Erythroblast (primary cell): ENCODE measurements around the gene CXXC5.

Experiments used
- DNase-seq, 2 experiments: peaks; one replicate each; lab custom pipeline; 2025; lab: John Stamatoyannopoulos, UW
- GATA1 ChIP-seq: IDR thresholded peaks from 2 replicates; pipeline ENCODE4 v1.6.1; 2011; ENCODE audit warnings: low read depth, mild to moderate bottlenecking, control low read depth, low read length, moderate library complexity
- POLR2A ChIP-seq: IDR thresholded peaks from 2 replicates; pipeline ENCODE4 v1.6.1; 2011; ENCODE audit warnings: mild to moderate bottlenecking, low read length

CXXC5 gene

DNA sequence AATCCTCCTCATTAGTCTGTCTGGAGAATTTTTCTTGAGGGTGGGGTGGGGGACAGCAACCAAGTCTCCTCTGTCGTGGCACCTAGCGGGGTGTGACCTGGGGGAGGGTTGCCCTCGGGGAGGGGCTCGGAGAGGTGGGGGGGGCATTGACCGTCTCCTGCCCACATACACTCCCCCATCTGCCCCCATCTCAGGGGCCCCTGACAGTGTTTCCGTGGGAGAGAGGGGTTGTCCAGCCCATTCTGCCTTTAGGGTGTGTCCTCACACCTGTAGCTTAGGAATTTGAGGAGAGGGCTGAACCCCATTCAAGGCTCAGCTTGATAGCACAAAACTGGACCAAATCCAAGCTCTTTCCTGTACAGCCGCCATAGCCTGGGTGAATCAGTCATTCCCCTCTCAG lies 5.9 kb upstream of the CXXC5 start:
- no peak for DNase-seq
- no peak for TF ChIP-seq POLR2A
- no peak for TF ChIP-seq GATA1

DNA sequence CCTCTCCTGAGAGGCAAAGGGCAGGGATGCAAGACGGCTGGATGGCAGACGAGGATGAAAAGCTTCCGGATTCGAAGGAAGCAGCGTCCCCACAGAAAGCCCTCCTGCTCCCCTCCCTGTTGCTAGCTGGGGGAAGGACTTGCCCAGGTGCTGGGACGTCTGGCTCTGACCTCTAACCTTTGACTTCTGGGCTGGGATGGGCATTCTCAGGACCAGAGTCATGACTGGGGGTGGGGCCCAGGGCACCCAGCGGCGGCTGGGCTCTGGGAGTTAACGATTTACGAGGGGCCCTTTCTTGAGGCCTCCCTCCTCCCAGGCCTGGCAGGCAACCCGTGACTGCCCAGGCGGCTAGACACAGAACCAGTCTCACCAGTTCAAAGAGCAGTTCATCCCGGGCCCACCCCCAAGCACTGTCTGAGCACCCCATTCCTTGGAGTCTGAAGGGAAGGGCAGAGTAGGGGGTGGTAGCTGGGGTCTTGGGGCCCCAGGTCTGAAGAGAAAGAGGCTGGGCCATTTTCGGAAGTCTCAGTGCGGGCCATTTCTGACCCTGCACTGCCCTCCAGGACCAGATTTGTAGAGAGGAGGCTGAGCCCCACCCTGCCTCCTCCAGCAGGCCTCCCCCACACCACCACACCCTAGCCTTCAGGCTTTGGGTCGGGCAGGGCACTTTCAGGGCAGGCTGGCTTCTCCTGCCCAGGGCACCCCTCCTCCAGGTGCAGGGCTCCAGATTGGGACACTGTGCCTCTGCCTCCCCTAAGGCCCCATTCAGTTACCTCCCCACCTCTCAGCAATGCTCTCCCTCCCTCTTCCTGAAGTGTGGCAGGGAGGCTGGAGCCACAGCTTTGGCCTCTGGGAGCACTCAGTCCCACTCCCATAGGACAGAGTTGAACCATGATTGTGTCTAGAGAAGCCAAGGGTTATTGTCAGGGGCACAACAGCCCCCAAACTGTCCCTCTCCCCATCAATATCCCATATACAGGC lies 5.0 kb upstream of the CXXC5 start:
- peak in 1 of 2 experiments; percentile 32 for DNase-seq
- no peak for TF ChIP-seq POLR2A
- TF ChIP-seq GATA1: no peak

DNA sequence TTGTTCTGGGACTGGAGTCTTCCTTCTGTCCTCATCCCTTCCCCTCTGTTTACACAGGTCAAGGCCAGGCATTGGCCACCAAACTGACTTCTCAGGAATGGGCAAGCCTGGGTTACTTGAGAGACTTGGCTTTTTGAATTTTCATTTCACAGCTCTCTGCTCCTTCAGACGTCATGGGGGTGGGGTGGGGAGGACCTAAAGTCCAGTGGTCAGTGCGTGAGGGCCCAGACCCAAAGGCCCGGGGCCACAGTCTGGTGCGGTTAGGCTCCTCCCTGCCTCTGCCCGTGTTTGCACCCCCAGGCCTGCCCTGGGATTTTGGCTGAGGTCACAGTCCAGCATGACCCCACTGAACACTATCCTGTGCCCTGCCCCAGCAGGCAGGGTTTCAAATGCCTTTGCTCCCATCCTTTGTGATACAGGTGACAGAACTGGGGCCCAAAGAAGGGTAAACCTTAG lies 4.1 kb upstream of the CXXC5 start:
- no peak for DNase-seq
- TF ChIP-seq GATA1 (no peak), POLR2A (no peak)

DNA sequence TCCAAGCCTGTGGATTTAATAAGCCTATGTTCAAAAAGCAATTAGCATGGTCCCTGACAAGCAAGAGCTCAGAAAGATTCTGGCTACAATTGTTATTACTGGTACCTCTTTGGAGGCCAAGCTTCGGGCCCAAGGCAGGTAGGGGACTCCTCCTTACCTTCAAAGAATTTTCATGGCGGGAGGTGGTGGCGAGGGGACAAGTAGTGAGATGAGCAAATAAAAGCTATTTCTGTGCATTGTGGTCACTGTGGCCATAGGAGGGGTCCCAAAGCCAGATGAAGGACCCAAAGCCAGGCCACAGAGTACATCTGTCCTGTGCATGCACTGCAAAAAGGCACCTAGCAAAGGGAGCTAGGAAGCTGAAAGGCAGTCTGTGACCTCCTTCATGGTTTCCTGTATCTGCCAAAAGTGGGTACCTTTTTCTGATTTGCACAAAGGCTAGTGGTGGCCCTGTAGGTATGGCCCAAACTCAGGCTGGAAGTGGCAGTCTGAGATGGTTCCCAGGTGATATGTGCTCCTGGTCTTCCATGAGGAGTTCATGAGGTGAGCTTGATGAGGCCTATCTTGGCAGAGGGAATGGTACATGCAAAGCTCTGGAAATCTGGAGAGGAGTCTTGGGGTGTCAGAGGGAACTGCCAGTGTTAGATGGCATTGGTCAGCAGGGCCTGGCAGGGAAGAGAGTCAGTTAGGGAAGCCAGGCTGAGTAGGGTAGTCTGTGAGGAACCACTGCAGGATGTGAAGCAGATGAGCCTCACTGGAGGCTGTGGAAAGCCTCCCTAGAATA lies 3.3 kb upstream of the CXXC5 start:
- no peak for DNase-seq
- TF ChIP-seq POLR2A (no peak), GATA1 (no peak)

DNA sequence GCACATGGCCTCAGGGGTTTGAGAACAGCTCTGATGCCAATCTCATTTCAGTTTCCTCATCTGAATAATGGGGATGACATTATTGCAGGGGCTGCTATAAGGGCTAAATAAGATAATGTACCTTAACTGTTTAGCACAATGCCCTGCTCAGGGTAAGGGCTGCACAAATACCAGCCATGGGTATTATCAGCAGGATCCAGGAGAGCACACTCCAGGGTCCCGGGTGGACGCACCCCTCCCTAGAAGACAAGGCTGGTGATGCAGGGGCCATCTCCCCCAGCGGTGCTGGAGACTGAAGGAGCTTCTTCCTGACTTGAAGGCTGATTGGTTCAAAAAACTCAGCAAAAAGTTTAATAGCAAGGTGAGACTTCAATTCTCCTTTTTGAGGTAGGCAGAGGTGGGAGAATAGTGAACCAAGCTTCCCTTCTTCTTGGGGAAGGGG lies 2.7 kb upstream of the CXXC5 start:
- no peak for DNase-seq
- TF ChIP-seq GATA1: no peak
- TF ChIP-seq POLR2A: no peak

DNA sequence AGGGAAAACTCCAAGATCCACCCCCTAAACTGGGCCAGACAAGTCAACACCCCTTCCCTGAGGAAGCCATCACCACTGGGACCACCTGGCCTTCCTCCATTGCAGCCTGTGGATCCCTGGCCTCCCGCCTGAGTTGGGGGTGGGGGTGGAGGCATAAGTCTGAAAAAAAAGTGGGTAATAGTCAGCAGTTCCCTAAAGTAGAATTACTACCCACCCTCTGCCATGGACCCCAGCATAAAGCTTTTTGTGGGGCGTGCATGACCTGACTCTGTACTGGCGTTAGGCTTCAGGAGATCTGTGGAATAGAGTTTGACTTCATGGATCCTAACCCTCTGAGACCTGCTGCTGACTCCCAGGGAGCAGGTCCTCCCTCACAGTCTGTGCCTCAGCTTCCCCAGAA lies 2.0 kb upstream of the CXXC5 start:
- TF ChIP-seq POLR2A: no peak
- no peak for TF ChIP-seq GATA1
- no peak for DNase-seq

DNA sequence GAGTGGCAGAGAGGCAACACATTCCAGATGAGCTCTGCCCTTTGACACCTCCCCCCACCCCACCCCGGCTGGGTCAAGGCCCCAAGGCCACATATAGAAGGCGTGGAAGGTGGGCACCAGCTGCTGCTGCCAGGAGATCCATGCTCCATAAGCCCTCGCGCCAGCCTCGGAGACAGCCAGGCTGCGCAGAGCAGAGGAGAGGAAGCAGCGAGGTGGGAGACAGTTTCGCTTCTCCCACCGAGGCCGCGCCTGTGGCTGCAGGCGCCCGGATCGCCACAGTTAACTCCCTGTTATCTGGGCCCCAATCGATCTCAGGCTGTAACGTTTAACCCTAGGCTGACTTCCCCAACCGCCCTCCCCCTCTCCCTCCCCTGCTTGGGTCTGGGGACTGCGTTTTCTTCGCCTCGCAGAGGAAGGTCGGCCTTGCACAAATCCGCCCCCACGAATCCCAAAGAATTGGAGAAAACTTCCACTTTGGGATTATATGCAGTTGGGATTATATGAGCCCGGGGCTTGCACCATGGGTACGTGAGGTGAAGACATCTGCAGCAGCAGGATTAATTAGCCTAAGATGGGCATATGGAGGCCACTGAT lies 1.1 kb upstream of the CXXC5 start:
- TF ChIP-seq GATA1 (no peak), POLR2A (no peak)
- peak; percentile 69 to 76 for DNase-seq

DNA sequence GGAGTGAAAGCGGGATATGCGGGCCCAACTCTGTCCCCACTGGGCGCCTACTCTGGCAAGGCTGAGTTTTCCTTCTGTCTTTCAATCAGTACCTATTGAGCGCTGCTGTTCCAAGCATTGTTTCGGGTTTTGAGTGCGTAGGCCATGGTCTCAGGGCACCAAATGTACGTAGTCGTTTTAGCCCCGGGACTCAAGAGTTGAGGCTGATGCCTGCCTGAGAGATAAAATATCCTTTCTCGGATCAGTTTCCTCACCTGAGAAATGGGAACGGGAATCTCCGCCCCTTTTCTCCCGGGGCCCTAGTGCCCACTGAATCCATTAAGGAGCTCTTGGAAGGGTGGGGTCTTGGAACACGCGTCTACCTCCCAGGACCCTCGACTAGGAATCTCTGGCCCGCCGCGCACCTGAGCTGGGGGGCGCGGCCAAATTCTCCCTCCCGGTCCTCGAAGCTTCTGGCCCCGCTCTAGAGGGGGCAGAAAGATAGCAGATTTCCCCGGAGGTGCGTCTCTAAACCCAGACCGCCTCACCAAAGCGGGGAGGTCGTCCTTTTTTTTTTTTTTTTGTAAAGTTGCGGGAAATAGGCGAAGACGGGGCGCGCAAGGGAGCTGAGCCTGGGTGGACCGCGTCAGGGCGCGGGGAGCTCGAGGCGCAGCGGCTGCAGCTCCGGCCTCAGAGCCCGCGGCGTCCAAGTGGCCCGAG lies 494 bp upstream of the CXXC5 start:
- no peak for DNase-seq
- TF ChIP-seq POLR2A (no peak), GATA1 (no peak)

DNA sequence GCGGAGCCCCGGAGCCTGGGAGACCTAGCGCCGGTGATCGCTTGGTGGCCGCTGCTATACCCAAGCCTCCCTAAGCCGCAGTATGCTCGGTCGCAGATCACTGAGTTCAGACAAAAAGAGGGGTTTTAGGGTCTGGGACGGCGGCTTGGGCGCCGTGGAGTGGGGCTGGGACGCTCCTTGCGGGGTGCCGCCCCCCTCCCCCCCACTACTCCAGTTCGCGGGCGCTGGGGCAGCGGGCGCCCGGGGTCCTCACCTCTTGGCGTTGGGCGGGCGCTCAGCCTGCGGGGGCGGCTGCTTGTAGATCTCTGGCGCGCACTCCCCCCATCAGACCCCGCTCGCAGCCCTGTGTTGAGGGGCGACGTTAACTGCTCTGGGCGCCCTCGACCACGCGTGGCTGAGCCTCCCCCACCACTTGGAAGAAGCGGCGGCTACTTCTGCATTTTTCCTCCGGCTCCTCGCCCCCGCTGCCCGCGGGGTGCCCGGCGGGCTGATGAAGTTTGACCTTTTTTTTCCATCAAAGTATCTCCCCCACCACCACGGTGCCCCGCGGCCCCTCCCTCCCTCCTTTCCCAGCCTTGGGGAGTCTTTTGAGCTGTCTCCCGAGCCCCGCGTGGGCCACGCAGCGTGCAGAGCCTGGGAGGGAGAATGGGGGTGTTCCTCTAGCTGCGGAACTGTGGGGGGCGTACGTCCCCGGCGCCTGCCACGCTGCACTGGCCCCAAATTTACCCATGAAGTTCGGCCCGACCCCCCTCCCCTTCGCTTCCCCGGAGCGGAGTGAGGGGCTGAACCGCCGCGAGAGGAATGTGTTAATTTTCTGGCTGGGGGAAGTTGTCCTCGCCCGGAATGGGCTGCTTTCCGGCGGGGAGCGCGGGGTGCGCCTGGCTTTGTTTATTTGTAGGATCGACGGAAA lies 1.2 kb downstream of the CXXC5 start:
- peak; percentile 64 to 76 for DNase-seq
- no peak for TF ChIP-seq POLR2A
- no peak for TF ChIP-seq GATA1

DNA sequence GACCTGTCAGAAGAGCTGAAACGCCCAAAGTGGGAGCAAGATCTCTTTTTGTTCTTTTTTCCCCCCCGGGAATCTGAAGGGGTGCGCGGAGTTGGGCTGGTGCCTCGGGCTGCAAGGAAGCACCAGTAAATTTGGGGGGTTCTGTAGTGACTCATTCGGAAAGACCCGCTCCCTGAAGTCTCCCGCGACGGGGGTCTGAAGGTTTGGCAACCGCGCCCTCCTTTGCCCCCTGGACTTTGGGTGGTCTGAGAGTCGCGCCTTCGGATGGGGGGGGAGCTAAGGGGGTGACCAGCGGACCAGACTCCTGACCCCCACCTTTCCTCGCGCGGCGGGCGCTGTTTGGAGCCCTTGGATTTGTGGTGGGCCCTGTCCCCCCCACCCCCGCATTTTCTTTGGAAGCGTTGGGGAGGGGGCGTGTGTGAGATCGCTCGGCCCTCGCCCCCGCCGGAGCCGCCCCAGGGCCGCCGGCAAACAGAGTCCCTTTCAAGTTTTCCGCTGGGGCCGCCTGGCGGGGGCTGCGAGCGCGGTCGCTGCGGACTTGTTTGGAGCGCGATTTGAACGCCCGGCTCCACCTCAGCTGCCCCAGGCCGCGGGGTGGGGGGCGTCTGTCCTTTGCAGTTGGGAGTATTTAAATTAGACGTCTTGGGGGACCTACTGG lies 2.0 kb downstream of the CXXC5 start:
- DNase-seq: peak; percentile 66 to 78
- TF ChIP-seq POLR2A (no peak), GATA1 (no peak)

DNA sequence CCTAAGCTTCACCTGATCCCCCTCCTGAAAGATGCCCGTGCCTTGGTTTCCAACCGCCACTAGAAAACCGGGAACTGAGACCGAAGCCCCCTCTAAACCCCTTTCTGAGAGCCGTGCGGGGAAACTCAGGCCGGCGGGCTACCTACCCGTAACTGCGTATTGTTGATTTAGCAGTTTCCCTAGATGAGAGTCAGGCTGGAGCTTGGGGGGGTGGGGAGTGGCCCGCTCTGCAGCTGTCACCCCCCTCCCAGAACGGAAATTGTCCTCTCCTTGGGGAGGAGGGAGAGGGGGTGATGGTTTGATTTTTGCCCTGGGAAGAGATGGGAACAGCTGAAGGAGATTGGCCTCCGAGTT lies 2.5 kb downstream of the CXXC5 start:
- no peak for DNase-seq
- TF ChIP-seq GATA1 (no peak), POLR2A (no peak)

DNA sequence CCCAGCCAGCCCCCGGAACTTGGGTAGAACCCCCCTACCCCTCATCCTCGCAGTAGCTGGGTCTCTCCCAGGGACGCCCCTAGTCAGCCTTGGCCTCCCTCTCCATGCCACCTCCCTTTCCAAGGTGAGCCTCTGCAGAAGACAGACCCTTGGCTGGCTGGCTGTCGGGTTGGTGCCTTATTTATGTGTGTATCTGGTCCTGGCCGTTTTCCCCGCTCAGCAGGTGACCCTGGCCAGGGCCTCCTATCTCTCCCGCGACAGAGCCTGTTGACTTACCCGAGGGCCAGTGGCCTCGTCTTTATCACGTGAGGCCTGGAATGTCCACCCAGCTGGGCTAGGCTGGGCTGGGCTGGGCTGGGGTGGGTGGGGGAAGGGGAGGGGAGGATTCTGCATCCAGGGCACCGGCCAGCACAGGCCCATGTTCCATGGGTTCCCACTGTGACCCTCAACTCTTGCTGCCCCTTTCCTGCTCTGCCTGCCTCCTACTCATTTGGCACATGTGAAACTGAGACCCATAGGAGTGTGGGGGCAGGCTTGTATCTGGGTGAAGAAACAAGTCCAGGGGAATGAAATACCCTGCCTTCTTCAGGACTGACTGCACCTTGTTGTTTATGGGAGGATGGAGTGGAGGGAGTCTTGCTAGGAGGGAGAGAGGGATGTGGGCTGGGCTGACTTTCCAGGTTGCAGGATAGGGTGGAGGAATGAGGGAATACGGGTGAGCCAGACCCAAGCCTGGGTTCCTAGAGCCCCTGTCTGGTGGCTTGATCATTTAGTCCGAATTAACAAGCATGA lies 3.1 kb downstream of the CXXC5 start:
- TF ChIP-seq GATA1 (no peak), POLR2A (no peak)
- DNase-seq: peak; percentile 67 to 72
